Stimulated activated CD8-positive, alpha-beta memory T cell treated with anti-CD3 and anti-CD28 coated beads, Interleukin-15, amount 100 ng/mL, for 48 hours (primary cell): ENCODE data around the gene MGLL.
"Not testable (repeated sequence)": the region's sequence is repeated elsewhere in the genome, so short reads cannot be mapped to it uniquely, and the experiment has no call there.

Experiments
- DNase-seq, 2 donors: peaks; one replicate each; pipeline ENCODE4 v3.0.0-alpha.2; 2020; ENCODE audit warnings: low read depth in 2 of 2

Gene MGLL

GRCh38 chr3:127690823-127691452 is 131.4 kb downstream of the MGLL start:
- no peak for DNase-seq

GRCh38 chr3:127690106-127690505 is 132.2 kb downstream of the MGLL start:
- no peak for DNase-seq

- no peak for DNase-seq
These were observed 133.0 kb downstream of the MGLL start for GRCh38 chr3:127689266-127689860.

DNA sequence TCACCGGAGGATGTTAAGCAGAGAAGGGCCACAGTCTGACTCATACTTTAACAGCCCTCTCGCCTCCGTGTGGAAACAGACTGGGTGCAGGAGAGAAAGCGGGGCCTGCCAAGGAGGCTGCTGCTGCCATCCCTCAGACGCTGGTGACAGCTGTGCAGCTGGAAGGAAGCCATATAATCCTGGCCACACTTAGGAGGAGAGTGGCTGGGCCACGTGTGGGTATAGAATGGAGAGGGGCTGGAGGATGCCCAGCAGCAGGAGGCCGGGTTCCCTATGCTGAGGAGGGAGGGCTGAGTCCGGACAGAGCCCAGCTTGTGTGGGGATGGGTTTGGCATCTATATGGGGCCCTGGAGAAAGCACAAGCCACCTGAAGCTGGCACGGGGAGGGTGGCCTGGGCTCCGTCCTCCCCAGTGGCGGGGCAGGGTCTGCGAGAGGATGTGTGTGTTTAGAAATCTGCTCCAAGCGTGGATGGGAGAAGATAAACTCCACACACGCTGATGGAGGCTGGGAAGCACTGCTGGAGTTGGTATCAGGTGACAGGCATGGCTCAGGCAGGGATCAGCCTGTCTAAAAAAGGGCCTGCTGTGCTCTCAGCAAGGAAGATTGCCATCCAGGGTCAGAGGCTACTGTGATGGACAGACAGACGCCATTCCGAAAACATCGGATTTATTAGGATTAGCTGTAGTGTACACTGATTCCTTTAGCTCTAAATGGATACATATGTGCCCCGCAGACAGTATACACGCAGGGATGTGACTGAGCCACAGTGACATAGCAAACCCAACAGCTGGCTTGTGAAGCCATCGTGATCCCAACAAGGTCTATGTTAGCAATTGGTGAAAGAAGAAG is 133.7 kb downstream of the MGLL start:
- no peak for DNase-seq

DNA sequence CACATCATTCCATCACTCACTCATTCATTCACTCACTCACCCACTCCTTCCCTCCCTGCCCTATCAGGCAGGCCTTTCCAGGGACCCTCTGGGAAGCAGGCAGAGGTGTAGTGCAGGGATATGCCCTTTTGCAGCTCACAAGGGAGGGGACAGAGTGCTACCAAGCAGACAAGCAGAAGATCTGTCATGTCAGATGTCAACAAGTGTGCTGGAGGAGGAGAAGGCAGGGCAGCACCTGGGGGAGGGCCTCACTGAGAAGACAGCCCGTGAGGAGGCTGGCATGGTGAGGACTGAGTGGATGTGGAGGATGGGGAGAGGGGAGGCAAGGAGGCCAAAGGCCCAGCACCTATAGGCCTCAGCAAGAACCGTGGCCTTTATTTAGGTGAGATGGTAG is 134.3 kb downstream of the MGLL start:
- no peak for DNase-seq

DNA sequence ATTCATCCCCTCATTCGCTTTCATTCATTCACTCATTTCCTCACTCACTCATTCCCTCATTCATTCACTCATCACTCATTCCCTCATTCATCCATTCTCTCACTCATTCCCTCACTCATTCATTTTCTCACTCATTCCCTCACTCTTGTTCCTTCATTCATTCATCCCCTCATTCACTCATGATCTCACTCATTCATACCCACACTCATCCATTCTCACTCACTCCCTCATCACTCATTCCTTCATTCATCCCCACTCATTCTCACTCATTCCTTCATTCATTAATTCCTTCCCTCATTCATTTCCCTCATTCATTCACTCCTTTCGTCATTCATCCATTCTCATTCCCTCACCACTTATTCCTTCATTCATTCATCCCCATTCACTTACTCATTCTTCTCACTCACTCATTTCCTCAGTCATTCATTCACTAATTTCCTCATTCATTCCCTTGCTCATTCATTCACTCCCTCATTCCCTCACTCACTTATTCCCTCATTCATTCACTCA is 135.0 kb downstream of the MGLL start:
- DNase-seq, result no peak

DNA sequence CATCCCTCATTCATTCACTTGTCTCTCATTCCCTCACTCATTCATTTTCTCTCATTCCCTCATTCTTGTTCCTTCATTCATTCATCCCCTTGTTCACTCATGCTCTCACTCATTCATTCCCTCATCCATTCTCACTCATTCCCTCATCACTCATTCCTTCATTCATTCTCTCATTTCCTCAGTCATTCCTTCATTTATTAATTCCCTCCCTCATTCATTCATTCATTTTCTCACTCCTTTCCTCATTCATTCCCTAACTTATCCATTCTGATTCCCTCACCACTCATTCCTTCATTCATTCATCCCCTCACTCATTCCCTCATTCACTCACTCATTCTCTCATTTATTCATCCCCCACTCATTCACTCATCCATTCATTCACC is 135.8 kb downstream of the MGLL start:
- no peak for DNase-seq

- no peak for DNase-seq
These were observed 136.4 kb downstream of the MGLL start for GRCh38 chr3:127685708-127686511.

- DNase-seq, result no peak
These were observed 137.2 kb downstream of the MGLL start for GRCh38 chr3:127684871-127685707.

- no peak for DNase-seq
These were observed 139.8 kb downstream of the MGLL start for GRCh38 chr3:127682561-127682960.

GRCh38 chr3:127682175-127682554 is 140.2 kb downstream of the MGLL start:
- DNase-seq, result not testable (repeated sequence)

- DNase-seq, result no peak
These were observed 141.5 kb downstream of the MGLL start for GRCh38 chr3:127680798-127681221.

- DNase-seq, result no peak
These were observed 142.1 kb downstream of the MGLL start for GRCh38 chr3:127680146-127680661.

- DNase-seq, result no peak
These were observed 142.7 kb downstream of the MGLL start for GRCh38 chr3:127679534-127680145.

- no peak for DNase-seq
These were observed 143.4 kb downstream of the MGLL start for GRCh38 chr3:127678611-127679533.

DNA sequence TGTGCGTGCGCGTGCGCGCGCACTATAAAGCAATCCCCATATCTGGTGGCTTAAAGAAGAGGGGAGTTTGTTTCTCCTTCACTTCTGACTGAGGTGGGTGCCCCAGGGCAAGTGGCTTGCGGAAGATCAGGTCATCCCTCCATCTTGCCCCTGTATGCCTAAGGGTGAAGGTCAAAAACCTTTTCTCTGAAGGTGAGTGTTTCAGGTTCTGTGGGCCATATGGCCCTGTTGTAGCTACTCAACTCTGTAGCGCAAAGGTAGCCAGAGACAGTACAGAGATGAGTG is 144.1 kb downstream of the MGLL start:
- no peak for DNase-seq

DNA sequence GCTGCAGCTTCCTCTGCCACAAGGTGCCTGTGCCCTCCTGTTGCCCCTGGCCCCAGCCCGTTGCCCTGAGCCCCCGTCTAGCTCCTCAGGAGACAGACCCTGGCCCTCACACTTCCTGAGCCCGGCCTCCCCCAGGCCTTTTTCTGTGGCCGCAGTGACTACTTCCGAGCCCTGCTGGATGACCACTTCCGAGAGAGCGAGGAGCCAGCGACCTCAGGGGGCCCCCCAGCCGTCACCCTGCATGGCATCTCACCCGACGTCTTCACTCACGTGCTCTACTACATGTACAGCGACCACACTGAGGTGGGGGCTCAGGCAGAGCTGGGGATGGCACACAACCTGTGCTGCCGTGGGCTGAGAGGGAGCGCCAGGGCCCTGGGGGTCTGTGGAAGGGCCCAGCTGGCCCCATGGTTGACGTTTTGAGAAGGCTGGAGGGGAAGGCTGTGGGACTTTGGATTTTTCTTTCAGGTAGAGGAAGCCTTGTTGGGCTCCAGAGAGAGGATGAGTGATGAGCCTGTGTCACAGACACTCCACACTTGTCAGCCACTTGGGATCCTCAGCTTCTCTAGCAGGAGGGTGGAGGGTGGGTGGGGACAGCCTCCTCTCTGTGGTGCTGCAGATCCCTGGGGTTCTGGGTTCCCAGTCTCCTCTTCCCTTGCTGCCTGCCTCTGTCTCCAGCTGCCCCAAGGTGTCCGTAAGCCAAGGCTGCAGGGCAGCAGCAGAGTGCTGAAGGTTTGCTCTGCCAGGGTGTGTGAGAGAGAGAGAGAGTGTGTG is 144.6 kb downstream of the MGLL start:
- DNase-seq, result no peak

GRCh38 chr3:127676921-127677351 is 145.4 kb downstream of the MGLL start:
- no peak for DNase-seq

DNA sequence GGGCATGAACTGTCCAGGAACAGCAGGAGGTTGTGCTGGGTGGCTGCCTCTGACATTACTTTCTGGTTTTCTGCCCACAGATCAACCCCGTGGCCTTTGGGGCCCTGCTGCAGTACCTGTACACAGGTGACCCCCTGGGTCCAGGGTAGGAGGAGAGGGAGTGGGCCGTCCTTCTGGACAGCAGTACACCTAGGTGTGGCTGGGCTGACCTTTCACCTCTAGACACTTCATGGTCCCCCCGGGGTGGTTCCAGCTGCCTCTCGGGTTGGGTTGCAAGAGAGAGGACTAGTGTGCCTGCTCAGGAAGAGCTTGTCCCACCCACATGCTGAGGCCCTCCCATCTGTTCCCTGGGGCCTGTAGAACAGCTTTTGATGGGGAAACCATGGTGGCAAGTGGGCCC is 145.9 kb downstream of the MGLL start:
- DNase-seq, result no peak
